HL-60 (cell line): ENCODE measurements around the gene CNTNAP2.

Experiments used
- DNase-seq, 2 experiments: peaks; one replicate each; pipeline ENCODE4 v3.0.0-alpha.2; 2010 to 2020; ENCODE audit warnings: low read depth in 1 of 2, low spot score in 1 of 2
- H3K27ac ChIP-seq: fragments of 250-450 bp; sonication (Bioruptor Pico); replicated peaks from 2 replicates; pipeline ENCODE4 v1.5.1; 2020; ENCODE audit warnings: mild to moderate bottlenecking, moderate library complexity
- H3K27me3 ChIP-seq: fragments of 250-450 bp; sonication (Bioruptor Pico); 2 replicates; pipeline ENCODE4 v1.5.1; 2021; ENCODE audit warnings: mild to moderate bottlenecking, moderate library complexity; ENCODE audit not compliant: insufficient read depth, poor library complexity, severe bottlenecking
- H3K4me3 ChIP-seq: replicated peaks from 2 replicates; pipeline ENCODE4 v1.5.1; 2011; ENCODE audit warnings: mild to moderate bottlenecking, control low read depth, low read length; ENCODE audit not compliant: insufficient read depth
- CTCF ChIP-seq: IDR thresholded peaks from one replicate; pipeline ENCODE4 v1.5.1; 2011; ENCODE audit warnings: low read length, control low read depth, inconsistent platforms; ENCODE audit not compliant: insufficient read depth
- GABPA ChIP-seq: IDR thresholded peaks from 2 replicates; pipeline ENCODE4 v1.6.1; 2012; ENCODE audit warnings: low read depth
- POLR2AphosphoS5 ChIP-seq: IDR thresholded peaks from 2 replicates; pipeline ENCODE4 v1.6.1; 2012; ENCODE audit warnings: low read depth
- SPI1 ChIP-seq: IDR thresholded peaks from 2 replicates; pipeline ENCODE4 v1.6.1; 2012; ENCODE audit warnings: low read depth, mild to moderate bottlenecking, borderline replicate concordance
- TF ChIP-seq, protein P1 (sequence below): IDR thresholded peaks from 2 replicates; pipeline ENCODE4 v1.6.1; 2012; ENCODE audit warnings: low read depth; ENCODE audit not compliant: insufficient replicate concordance

Gene CNTNAP2

DNA sequence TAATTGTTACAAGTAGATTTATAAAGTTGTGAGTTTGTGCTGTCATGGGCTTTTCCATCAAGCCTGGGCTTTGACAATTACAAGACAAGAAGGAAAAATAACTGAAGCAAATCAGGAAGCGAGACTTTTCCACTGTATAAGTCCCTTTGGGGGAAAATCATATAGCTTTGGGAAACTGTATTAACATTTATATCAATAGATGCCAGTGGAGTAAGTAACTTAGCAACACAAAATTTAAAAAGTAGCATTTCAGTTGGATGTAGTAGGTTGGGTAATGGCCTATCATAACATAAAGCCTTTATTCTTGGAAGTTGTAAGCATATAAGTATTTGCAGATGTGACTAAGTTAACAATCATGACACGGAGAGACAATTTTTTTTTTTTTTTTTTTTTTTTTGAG, 931.1 kb downstream of the CNTNAP2 start:
- no peak overlapping the region for H3K4me3 ChIP-seq
- H3K27ac ChIP-seq, result no peak overlapping the region
- H3K27me3 ChIP-seq, result no peaks in the 10 kb centered on the region
- TF ChIP-seq POLR2AphosphoS5 (no peak), GABPA (no peak)
- no peak for DNase-seq

- Histone ChIP-seq H3K27me3 (no peaks in the 10 kb centered on the region), H3K4me3 (no peak overlapping the region), H3K27ac (no peak overlapping the region)
- DNase-seq, result no peak
- TF ChIP-seq POLR2AphosphoS5 (no peak), GABPA (no peak), CTCF (no peak), SPI1 (no peak)
- TF ChIP-seq, protein P1, sequence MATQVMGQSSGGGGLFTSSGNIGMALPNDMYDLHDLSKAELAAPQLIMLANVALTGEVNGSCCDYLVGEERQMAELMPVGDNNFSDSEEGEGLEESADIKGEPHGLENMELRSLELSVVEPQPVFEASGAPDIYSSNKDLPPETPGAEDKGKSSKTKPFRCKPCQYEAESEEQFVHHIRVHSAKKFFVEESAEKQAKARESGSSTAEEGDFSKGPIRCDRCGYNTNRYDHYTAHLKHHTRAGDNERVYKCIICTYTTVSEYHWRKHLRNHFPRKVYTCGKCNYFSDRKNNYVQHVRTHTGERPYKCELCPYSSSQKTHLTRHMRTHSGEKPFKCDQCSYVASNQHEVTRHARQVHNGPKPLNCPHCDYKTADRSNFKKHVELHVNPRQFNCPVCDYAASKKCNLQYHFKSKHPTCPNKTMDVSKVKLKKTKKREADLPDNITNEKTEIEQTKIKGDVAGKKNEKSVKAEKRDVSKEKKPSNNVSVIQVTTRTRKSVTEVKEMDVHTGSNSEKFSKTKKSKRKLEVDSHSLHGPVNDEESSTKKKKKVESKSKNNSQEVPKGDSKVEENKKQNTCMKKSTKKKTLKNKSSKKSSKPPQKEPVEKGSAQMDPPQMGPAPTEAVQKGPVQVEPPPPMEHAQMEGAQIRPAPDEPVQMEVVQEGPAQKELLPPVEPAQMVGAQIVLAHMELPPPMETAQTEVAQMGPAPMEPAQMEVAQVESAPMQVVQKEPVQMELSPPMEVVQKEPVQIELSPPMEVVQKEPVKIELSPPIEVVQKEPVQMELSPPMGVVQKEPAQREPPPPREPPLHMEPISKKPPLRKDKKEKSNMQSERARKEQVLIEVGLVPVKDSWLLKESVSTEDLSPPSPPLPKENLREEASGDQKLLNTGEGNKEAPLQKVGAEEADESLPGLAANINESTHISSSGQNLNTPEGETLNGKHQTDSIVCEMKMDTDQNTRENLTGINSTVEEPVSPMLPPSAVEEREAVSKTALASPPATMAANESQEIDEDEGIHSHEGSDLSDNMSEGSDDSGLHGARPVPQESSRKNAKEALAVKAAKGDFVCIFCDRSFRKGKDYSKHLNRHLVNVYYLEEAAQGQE, result no peak
These were observed 932.3 kb downstream of the CNTNAP2 start for GRCh38 chr7:147048864-147049263.

- no peak overlapping the region for H3K4me3 ChIP-seq
- no peak for DNase-seq
- TF ChIP-seq, protein P1, result no peak
- no peak for TF ChIP-seq POLR2AphosphoS5
- TF ChIP-seq CTCF, result no peak
- H3K27me3 ChIP-seq, result no peaks in the 10 kb centered on the region
- H3K27ac ChIP-seq, result no peak overlapping the region
These were observed 936.2 kb downstream of the CNTNAP2 start for GRCh38 chr7:147052818-147053217.

DNA sequence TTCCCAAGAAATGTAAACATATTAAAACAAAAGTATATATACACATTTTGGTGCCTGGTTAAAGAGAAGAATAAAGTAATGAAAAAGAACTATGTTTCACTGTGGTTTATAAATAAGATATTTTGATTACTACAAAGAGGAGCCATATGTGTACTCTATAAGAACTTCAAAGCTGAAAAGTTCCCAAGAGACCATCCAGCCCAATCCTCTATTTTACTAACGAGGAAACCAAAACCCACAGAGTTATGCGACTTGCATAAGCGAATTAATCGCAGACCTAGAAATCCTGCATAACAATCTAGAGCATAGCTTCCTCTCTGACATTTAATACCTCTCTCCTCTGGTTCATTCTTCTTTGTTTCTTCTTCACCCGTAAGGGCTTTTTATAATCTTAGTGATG, 937.1 kb downstream of the CNTNAP2 start:
- Histone ChIP-seq H3K27me3 (no peaks in the 10 kb centered on the region), H3K4me3 (no peak overlapping the region), H3K27ac (no peak overlapping the region)
- DNase-seq, result no peak
- TF ChIP-seq POLR2AphosphoS5 (no peak), CTCF (no peak), SPI1 (no peak), GABPA (no peak)
- TF ChIP-seq, protein P1, result no peak
